AG08395 (cell line): ENCODE data around the gene DMP1.
A peak's percentile ranks its signal among the peaks of the same experiment; 100 is the strongest.

Source experiments
- DNase-seq: peaks from one replicate; pipeline ENCODE4 v3.0.0; 2012; ENCODE audit warnings: mixed read lengths, low spot score

The DMP1 gene

GRCh38 chr4:87649980-87650379 is at the start of gene DMP1:
DMP1 (plus strand) TSS chr4:87650280; CDS start chr4:87656493, 6,213 bp downstream.
- no peak for DNase-seq

- DNase-seq: no peak
These were observed 48.7 kb upstream of the DMP1 start for GRCh38 chr4:87601361-87601760.

- DNase-seq: no peak
These were observed 41.9 kb upstream of the DMP1 start, which contains the start of gene DSPP for GRCh38 chr4:87608229-87608628. DSPP (plus strand) TSS chr4:87608529; CDS start chr4:87610909, 2,380 bp downstream.

GRCh38 chr4:87614292-87614890 is 35.7 kb upstream of the DMP1 start:
- DNase-seq: no peak

GRCh38 chr4:87616268-87616667 is 33.8 kb upstream of the DMP1 start:
- DNase-seq: no peak

- DNase-seq: no peak
These were observed 30.0 kb upstream of the DMP1 start for GRCh38 chr4:87620086-87620485.

- DNase-seq: no peak
These were observed 29.6 kb upstream of the DMP1 start for GRCh38 chr4:87620491-87620890.

- no peak for DNase-seq
These were observed 27.8 kb upstream of the DMP1 start for GRCh38 chr4:87622303-87622702.

GRCh38 chr4:87624698-87625097 is 25.4 kb upstream of the DMP1 start:
- no peak for DNase-seq

- DNase-seq: no peak
These were observed 18.4 kb upstream of the DMP1 start for GRCh38 chr4:87631668-87632067.

- no peak for DNase-seq
These were observed 17.6 kb upstream of the DMP1 start for GRCh38 chr4:87632469-87632868.

GRCh38 chr4:87633243-87633642 is 16.8 kb upstream of the DMP1 start:
- DNase-seq: peak; percentile 9

- no peak for DNase-seq
These were observed 5.8 kb upstream of the DMP1 start for GRCh38 chr4:87644286-87644685.

- DNase-seq: no peak
These were observed 858 bp downstream of the DMP1 start for GRCh38 chr4:87650938-87651337.

- DNase-seq: no peak
These were observed 1.9 kb downstream of the DMP1 start for GRCh38 chr4:87651941-87652340.

GRCh38 chr4:87654487-87655044 is 4.5 kb downstream of the DMP1 start:
- DNase-seq: no peak

GRCh38 chr4:87657525-87657924 is 7.4 kb downstream of the DMP1 start:
- no peak for DNase-seq

GRCh38 chr4:87659247-87659931 is 9.3 kb downstream of the DMP1 start:
- DNase-seq: no peak

- DNase-seq: no peak
These were observed 12.8 kb downstream of the DMP1 start for GRCh38 chr4:87662871-87663270.

GRCh38 chr4:87669373-87669772 is 19.3 kb downstream of the DMP1 start:
- DNase-seq: no peak

GRCh38 chr4:87677731-87678130 is 27.7 kb downstream of the DMP1 start:
- DNase-seq: no peak

- peak; percentile 61 for DNase-seq
These were observed 29.5 kb downstream of the DMP1 start for GRCh38 chr4:87679449-87680169.

- DNase-seq: no peak
These were observed 30.2 kb downstream of the DMP1 start for GRCh38 chr4:87680271-87680670.
